B cell (primary cell): Measurements from ENCODE around the gene CLIC2.

Experiments
- EZH2 ChIP-seq: IDR thresholded peaks from 2 replicates; pipeline ENCODE4 v1.6.1; 2012; ENCODE audit warnings: borderline replicate concordance, low read depth, mild to moderate bottlenecking, moderate library complexity, low read length; ENCODE audit not compliant: insufficient read depth, poor library complexity, severe bottlenecking
- TF ChIP-seq, protein P1 (sequence below): fragments of 200-600 bp; IDR thresholded peaks from one replicate; pipeline ENCODE4 v1.8.0; 2022; ENCODE audit warnings: antibody characterized with exemption, mild to moderate bottlenecking

GRCh38 chrX:155263854-155264628 lies 70.4 kb downstream of the CLIC2 start, which contains the start of gene RAB39B:
- TF ChIP-seq, protein P1, sequence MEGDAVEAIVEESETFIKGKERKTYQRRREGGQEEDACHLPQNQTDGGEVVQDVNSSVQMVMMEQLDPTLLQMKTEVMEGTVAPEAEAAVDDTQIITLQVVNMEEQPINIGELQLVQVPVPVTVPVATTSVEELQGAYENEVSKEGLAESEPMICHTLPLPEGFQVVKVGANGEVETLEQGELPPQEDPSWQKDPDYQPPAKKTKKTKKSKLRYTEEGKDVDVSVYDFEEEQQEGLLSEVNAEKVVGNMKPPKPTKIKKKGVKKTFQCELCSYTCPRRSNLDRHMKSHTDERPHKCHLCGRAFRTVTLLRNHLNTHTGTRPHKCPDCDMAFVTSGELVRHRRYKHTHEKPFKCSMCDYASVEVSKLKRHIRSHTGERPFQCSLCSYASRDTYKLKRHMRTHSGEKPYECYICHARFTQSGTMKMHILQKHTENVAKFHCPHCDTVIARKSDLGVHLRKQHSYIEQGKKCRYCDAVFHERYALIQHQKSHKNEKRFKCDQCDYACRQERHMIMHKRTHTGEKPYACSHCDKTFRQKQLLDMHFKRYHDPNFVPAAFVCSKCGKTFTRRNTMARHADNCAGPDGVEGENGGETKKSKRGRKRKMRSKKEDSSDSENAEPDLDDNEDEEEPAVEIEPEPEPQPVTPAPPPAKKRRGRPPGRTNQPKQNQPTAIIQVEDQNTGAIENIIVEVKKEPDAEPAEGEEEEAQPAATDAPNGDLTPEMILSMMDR, result no peak
- no peak for TF ChIP-seq EZH2
